ENCODE data around the gene SON.

- TF ChIP-seq CTCF (conservative IDR thresholded peaks at IDR 0.05; ENCODE audit: low read length) (no peak), EZH2phosphoT487 (IDR thresholded peaks at IDR 0.05; ENCODE audit: borderline replicate concordance, low read depth, low read length) (no peak)
Observed at GRCh38 chr21:33569991-33570390, 27.2 kb downstream of the SON start.
